ENCODE results near the gene CNR2. TPM values are rescaled to one million over a fixed set of nuclear protein-coding genes. Genes with fewer than 3 reads are reported as not detected.
"Not testable (repeated sequence)": the region's sequence is repeated elsewhere in the genome, so short reads cannot be mapped to it uniquely, and the experiment has no call there.

CNR2 gene
- total RNA-seq, 1 donor from 2014 or later: not detected

GRCh38 chr1:23889074-23889473, 24.1 kb downstream of the CNR2 start:
- DNase-seq (ENCODE audit: extremely low read depth, low read depth, low spot score): no peak

- DNase-seq (ENCODE audit: extremely low read depth, low read depth, low spot score): no peak
These were observed 27.9 kb downstream of the CNR2 start for GRCh38 chr1:23885222-23885621.

GRCh38 chr1:23882746-23883145, 30.4 kb downstream of the CNR2 start:
- DNase-seq (ENCODE audit: extremely low read depth, low read depth, low spot score): no peak

GRCh38 chr1:23879809-23880208, 33.4 kb downstream of the CNR2 start:
- no peak for DNase-seq (ENCODE audit: extremely low read depth, low read depth, low spot score)

GRCh38 chr1:23878668-23879067, 34.5 kb downstream of the CNR2 start:
- no peak for DNase-seq (ENCODE audit: extremely low read depth, low read depth, low spot score)

GRCh38 chr1:23875382-23875781, 37.8 kb downstream of the CNR2 start:
- DNase-seq (ENCODE audit: extremely low read depth, low read depth, low spot score): no peak

GRCh38 chr1:23872421-23872820, 40.7 kb downstream of the CNR2 start:
- no peak for DNase-seq (ENCODE audit: extremely low read depth, low read depth, low spot score)

GRCh38 chr1:23869051-23869450, 44.1 kb downstream of the CNR2 start:
- no peak for DNase-seq (ENCODE audit: extremely low read depth, low read depth, low spot score)

- DNase-seq (ENCODE audit: extremely low read depth, low read depth, low spot score): no peak
These were observed 44.6 kb downstream of the CNR2 start for GRCh38 chr1:23868557-23869016.

GRCh38 chr1:23867895-23868556, 45.1 kb downstream of the CNR2 start, which contains the start of gene FUCA1:
FUCA1 (minus strand) TSS chr1:23868290; CDS start chr1:23868286, 4 bp downstream.
- peak; percentile 22 for DNase-seq (ENCODE audit: extremely low read depth, low read depth, low spot score)

- no peak for DNase-seq (ENCODE audit: extremely low read depth, low read depth, low spot score)
These were observed 45.6 kb downstream of the CNR2 start for GRCh38 chr1:23867542-23867894.

- DNase-seq (ENCODE audit: extremely low read depth, low read depth, low spot score): no peak
These were observed 47.6 kb downstream of the CNR2 start for GRCh38 chr1:23865543-23865930.

- no peak for DNase-seq (ENCODE audit: extremely low read depth, low read depth, low spot score)
These were observed 48.2 kb downstream of the CNR2 start for GRCh38 chr1:23864801-23865542.

- DNase-seq (ENCODE audit: extremely low read depth, low read depth, low spot score): no peak
These were observed 50.5 kb downstream of the CNR2 start for GRCh38 chr1:23862640-23863039.

- no peak for DNase-seq (ENCODE audit: extremely low read depth, low read depth, low spot score)
These were observed 58.6 kb downstream of the CNR2 start for GRCh38 chr1:23854568-23854967.

- DNase-seq (ENCODE audit: extremely low read depth, low read depth, low spot score): not testable (repeated sequence)
These were observed 60.0 kb downstream of the CNR2 start for GRCh38 chr1:23853124-23853523.

- DNase-seq (ENCODE audit: extremely low read depth, low read depth, low spot score): not testable (repeated sequence)
These were observed 61.8 kb downstream of the CNR2 start for GRCh38 chr1:23851406-23851805.

- DNase-seq (ENCODE audit: extremely low read depth, low read depth, low spot score): no peak
These were observed 64.2 kb downstream of the CNR2 start for GRCh38 chr1:23848673-23849616.

- DNase-seq (ENCODE audit: extremely low read depth, low read depth, low spot score): not testable (repeated sequence)
These were observed 65.6 kb downstream of the CNR2 start for GRCh38 chr1:23847482-23848095.

GRCh38 chr1:23845163-23845562, 68.0 kb downstream of the CNR2 start:
- DNase-seq (ENCODE audit: extremely low read depth, low read depth, low spot score): no peak

- no peak for DNase-seq (ENCODE audit: extremely low read depth, low read depth, low spot score)
These were observed 69.5 kb downstream of the CNR2 start for GRCh38 chr1:23843644-23844043.
